A673 (cell line): Measurements from ENCODE around the gene CREB5. TPM values are rescaled to one million over a fixed set of nuclear protein-coding genes. Genes with fewer than 3 reads are reported as not detected.

Source experiments
- BruUV-seq: library from RNA; stranded (reverse); fragments of 400-500 nt; replicated peaks from 2 replicates; lab custom pipeline; 2021; lab: Mats Ljungman, UMichigan
- CTCF ChIA-PET: fragments of 300-600 bp; sonication (Branson Sonifier 250); formaldehyde crosslinking; loops from one replicate; lab custom pipeline; 2022; ENCODE audit warnings: antibody characterized with exemption; lab: Charles Lee
- POLR2A ChIA-PET: fragments of 300-600 bp; sonication (Branson Sonifier 250); formaldehyde crosslinking; loops from one replicate; lab custom pipeline; 2022; ENCODE audit warnings: antibody characterized with exemption; ENCODE audit not compliant: low non-redundant PET; lab: Charles Lee
- DNase-seq: peaks from one replicate; pipeline ENCODE4 v3.0.0-alpha.2; 2015; ENCODE audit warnings: low spot score
- H3K27ac ChIP-seq: fragments of 200-600 bp; sonication (generic); 2 replicates; pipeline ENCODE4 v1.5.1; 2016; ENCODE audit warnings: mixed run types, low read depth, mild to moderate bottlenecking, mixed read lengths, antibody characterized with exemption, low read length; ENCODE audit not compliant: poor library complexity, severe bottlenecking
- H3K27me3 ChIP-seq: fragments of 200-600 bp; sonication (generic); replicated peaks from 2 replicates; pipeline ENCODE4 v1.6.1; 2017; ENCODE audit warnings: mixed run types, low read depth, mild to moderate bottlenecking, mixed read lengths, antibody characterized with exemption, low read length; ENCODE audit not compliant: insufficient read depth, poor library complexity
- H3K36me3 ChIP-seq: fragments of 200-600 bp; sonication (generic); 2 replicates; pipeline ENCODE4 v1.6.1; 2016; ENCODE audit warnings: mixed run types, mild to moderate bottlenecking, mixed read lengths, antibody characterized with exemption, low read length; ENCODE audit not compliant: insufficient read depth, poor library complexity, severe bottlenecking
- H3K4me1 ChIP-seq: fragments of 200-600 bp; sonication (generic); 2 replicates; pipeline ENCODE4 v1.6.1; 2017; ENCODE audit warnings: mixed run types, mild to moderate bottlenecking, mixed read lengths, antibody characterized with exemption, low read length; ENCODE audit not compliant: insufficient read depth, poor library complexity, severe bottlenecking
- H3K4me3 ChIP-seq: fragments of 200-600 bp; sonication (generic); 2 replicates; pipeline ENCODE4 v1.5.1; 2016; ENCODE audit warnings: low read depth, mixed run types, mild to moderate bottlenecking, mixed read lengths, low read length; ENCODE audit not compliant: poor library complexity, severe bottlenecking
- H3K9me3 ChIP-seq: fragments of 200-600 bp; sonication (generic); 2 replicates; pipeline ENCODE4 v1.6.1; 2016; ENCODE audit warnings: mixed run types, low read depth, mild to moderate bottlenecking, mixed read lengths, antibody characterized with exemption, low read length; ENCODE audit not compliant: poor library complexity, severe bottlenecking
- CTCF ChIP-seq: fragments of 300-800, 200-600 bp; sonication (generic); conservative IDR thresholded peaks from 2 replicates; pipeline ENCODE4 v1.5.1; 2017; ENCODE audit warnings: low read depth, mild to moderate bottlenecking, antibody characterized with exemption, low read length, moderate library complexity, mixed read lengths
- EZH2 ChIP-seq: fragments of 200-600 bp; sonication (generic); IDR thresholded peaks from 2 replicates; pipeline ENCODE4 v1.6.1; 2017; ENCODE audit warnings: borderline replicate concordance, low read depth, mild to moderate bottlenecking, mixed read lengths, antibody characterized with exemption, low read length; ENCODE audit not compliant: poor library complexity, severe bottlenecking
- intact Hi-C: fragments of 100-400 bp; cut with micrococcal nuclease; formaldehyde crosslinking; loops from one replicate; pipeline ENCODE4 v1.10.0; 2022; ENCODE audit not compliant: unreplicated experiment
- total RNA-seq: library from RNA; stranded (reverse); gene quantifications from 2 replicates; pipeline ENCODE4 v1.2.3, GENCODE V29; 2021

CREB5 gene
- total RNA-seq, 1 experiment from 2014 or later, result 10.3 TPM

GRCh38 chr7:28531291-28531690 lies 119.0 kb downstream of the CREB5 start:
- POLR2A ChIA-PET, result no interaction called here
- no TSS peak for BruUV-seq
- intact Hi-C loops, result no loop called here
- no peaks in the 10 kb centered on the region for H3K36me3 ChIP-seq
- no peaks in the 10 kb centered on the region for H3K9me3 ChIP-seq
- TF ChIP-seq EZH2, result no peak
- no peak for TF ChIP-seq CTCF
- CTCF ChIA-PET, result no interaction called here
- H3K27me3 ChIP-seq, result peaks cover 5% of the 10 kb centered on the region
- H3K4me1 ChIP-seq, result no peaks in the 10 kb centered on the region
- no peak for DNase-seq
- H3K4me3 ChIP-seq, result no peak overlapping the region
- H3K27ac ChIP-seq, result no peak overlapping the region

GRCh38 chr7:28532181-28532580 lies 119.9 kb downstream of the CREB5 start:
- CTCF ChIA-PET, result no interaction called here
- Histone ChIP-seq H3K4me1 (no peaks in the 10 kb centered on the region), H3K27ac (no peak overlapping the region), H3K36me3 (no peaks in the 10 kb centered on the region), H3K4me3 (no peak overlapping the region), H3K27me3 (peaks cover 7% of the 10 kb centered on the region), H3K9me3 (no peaks in the 10 kb centered on the region)
- POLR2A ChIA-PET, result no interaction called here
- DNase-seq, result no peak
- TF ChIP-seq CTCF, result no peak
- TF ChIP-seq EZH2, result no peak
- intact Hi-C loops, result no loop called here
- BruUV-seq, result no TSS peak

GRCh38 chr7:28533267-28533666 lies 120.9 kb downstream of the CREB5 start:
- intact Hi-C loops, result no loop called here
- CTCF ChIA-PET, result no interaction called here
- Histone ChIP-seq H3K9me3 (no peaks in the 10 kb centered on the region), H3K36me3 (no peaks in the 10 kb centered on the region), H3K27me3 (peaks cover 13% of the 10 kb centered on the region), H3K4me3 (no peak overlapping the region), H3K27ac (no peak overlapping the region), H3K4me1 (no peaks in the 10 kb centered on the region)
- no peak for DNase-seq
- POLR2A ChIA-PET, result no interaction called here
- BruUV-seq, result no TSS peak
- no peak for TF ChIP-seq CTCF
- TF ChIP-seq EZH2, result no peak
